ENCODE measurements around the gene MCHR1.

MCHR1 gene

GRCh38 chr22:40680819-40681183, 1.5 kb downstream of the MCHR1 start:
- no peak for TF ChIP-seq CTCF (IDR thresholded peaks at IDR 0.05; ENCODE audit: low read depth, low read length)
- H3K4me3 ChIP-seq (ENCODE audit: low read depth, low read length): no peak overlapping the region

- no peak overlapping the region for H3K4me3 ChIP-seq (ENCODE audit: low read depth, low read length)
- no peak for TF ChIP-seq CTCF (IDR thresholded peaks at IDR 0.05; ENCODE audit: low read depth, low read length)
Measured at GRCh38 chr22:40681451-40681850, 2.2 kb downstream of the MCHR1 start.

GRCh38 chr22:40684728-40685127, 5.4 kb downstream of the MCHR1 start:
- TF ChIP-seq CTCF (IDR thresholded peaks at IDR 0.05; ENCODE audit: low read depth, low read length): no peak
- no peak overlapping the region for H3K4me3 ChIP-seq (ENCODE audit: low read depth, low read length)

- no peak for TF ChIP-seq CTCF (IDR thresholded peaks at IDR 0.05; ENCODE audit: low read depth, low read length)
Measured at GRCh38 chr22:40685406-40685805, 6.1 kb downstream of the MCHR1 start.

GRCh38 chr22:40687706-40688105, 8.4 kb downstream of the MCHR1 start:
- TF ChIP-seq CTCF (IDR thresholded peaks at IDR 0.05; ENCODE audit: low read depth, low read length): no peak
- no peak overlapping the region for H3K4me3 ChIP-seq (ENCODE audit: low read depth, low read length)

More at GRCh38 chr22:40685406-40685805, 6.1 kb downstream of the MCHR1 start:
- H3K4me3 ChIP-seq (ENCODE audit: low read depth, low read length): no peak overlapping the region

GRCh38 chr22:40690370-40690769, 11.1 kb downstream of the MCHR1 start:
- no peak for TF ChIP-seq CTCF (IDR thresholded peaks at IDR 0.05; ENCODE audit: low read depth, low read length)
- H3K4me3 ChIP-seq (ENCODE audit: low read depth, low read length): no peak overlapping the region

- TF ChIP-seq CTCF (IDR thresholded peaks at IDR 0.05; ENCODE audit: low read depth, low read length): no peak
- no peak overlapping the region for H3K4me3 ChIP-seq (ENCODE audit: low read depth, low read length)
Measured at GRCh38 chr22:40691532-40691931, 12.2 kb downstream of the MCHR1 start.

Measured in WI38 (cell line).